Left renal pelvis (tissue), 4 donors: Measurements from ENCODE around the gene ADRA2B. TPM values are rescaled to one million over a fixed set of nuclear protein-coding genes. Genes with fewer than 3 reads are reported as not detected.
"Not testable (repeated sequence)": the region's sequence is repeated elsewhere in the genome, so short reads cannot be mapped to it uniquely, and the experiment has no call there.

Experiments used
- DNase-seq, 4 donors: peaks; one replicate each; pipeline ENCODE4 v3.0.0-alpha.2; 2013; ENCODE audit warnings: low read depth in 4 of 4, low spot score in 3 of 4
- polyA plus RNA-seq, 4 donors: library from polyadenylated mRNA; unstranded; fragments of 120-200 nt; gene quantifications; one replicate each; pipeline ENCODE4 v1.2.1, GENCODE V29; 2013; ENCODE audit not compliant: insufficient read length in 4 of 4

The ADRA2B gene
- polyA plus RNA-seq, 4 donors: 2.2 to 5.1 (median 3.4) TPM

DNA sequence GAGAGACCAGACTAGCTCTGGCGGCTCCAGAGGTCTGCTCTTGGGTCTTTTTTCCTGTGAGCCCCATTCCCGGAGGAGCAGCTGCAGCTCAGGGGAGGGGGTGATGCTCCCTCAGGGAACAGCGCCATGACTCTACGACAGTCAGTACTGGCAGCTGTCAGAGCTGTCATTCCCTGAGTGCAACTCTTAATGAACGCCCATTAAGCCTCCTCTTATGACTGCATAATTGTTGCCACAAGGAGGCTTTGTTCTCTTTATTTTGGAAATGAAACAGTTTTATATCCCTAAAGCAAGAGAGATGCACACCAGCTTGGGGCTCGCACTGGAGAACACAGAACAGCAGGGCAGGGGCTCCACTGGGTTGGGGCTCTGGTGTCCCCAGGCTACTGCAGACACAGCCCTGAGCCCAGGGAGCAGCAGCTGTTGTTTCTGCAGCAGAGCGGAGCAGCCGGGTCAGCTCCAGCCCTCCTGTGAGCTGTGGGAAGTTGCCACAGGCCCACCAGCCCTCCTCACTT lies 44.3 kb downstream of the ADRA2B start:
- DNase-seq: not testable (repeated sequence)

DNA sequence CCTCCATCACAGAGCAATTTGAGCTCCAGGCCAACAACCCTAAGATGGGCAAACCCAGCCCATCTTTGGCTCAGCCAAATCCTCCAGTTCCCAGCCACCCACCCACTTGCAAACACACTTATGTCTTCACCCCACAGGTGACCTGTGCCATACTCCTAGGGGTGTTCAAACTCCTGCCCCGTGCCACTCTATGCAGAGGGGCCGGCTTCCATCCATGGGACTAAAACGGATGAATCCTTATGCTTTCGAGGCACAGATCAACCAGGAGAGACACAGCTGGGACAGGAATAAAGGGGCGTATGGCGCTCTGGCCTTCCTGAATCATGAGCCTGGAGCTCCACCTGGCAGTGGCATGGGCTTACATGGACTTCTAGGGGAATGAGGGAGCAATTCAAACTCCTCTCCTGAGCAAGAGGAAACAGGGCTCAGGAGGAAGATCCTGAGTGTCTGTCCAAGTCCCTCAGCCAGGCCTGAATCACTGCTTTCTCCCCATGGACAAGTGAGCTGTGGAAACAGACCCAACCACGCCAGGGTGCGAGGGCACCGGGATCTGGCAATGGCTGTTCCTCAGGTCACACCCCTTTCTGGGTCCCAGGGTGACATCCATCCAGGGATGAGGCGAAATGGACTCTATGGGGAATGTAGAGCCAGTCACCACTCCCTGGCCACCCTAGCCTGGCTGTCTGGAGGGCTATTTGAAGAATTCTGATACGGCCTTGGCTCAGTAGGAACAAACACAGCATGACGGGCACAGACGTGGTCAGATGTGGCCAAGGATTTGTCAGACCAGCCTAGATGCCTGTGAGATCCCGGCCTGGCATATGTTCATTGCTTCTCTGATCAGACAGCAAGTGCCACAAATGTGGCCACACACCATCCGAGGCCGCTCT lies 45.0 kb downstream of the ADRA2B start:
- not testable (repeated sequence) for DNase-seq

- not testable (repeated sequence) for DNase-seq
Measured at GRCh38 chr2:96070351-96070750, 46.0 kb downstream of the ADRA2B start.

DNA sequence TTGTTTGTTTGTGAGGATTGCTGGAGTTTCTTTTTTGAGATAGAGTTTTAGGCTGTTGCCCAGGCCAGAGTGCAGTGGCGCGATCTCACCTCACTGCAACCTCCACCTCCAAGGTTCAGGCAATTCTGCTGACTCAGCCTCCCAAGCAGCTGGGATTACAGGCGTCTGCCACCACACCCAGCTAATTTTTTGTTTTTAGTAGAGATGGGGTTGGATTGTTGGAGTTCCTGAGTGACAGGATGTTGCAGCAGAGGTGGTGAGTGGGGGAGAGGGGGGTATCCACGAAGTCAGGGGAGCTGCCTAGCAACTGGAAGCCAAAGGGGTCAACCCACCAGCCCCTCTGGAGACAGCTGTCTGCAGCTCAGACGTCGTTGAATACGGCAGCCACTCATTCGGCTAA lies 46.5 kb downstream of the ADRA2B start:
- DNase-seq: not testable (repeated sequence)

DNA sequence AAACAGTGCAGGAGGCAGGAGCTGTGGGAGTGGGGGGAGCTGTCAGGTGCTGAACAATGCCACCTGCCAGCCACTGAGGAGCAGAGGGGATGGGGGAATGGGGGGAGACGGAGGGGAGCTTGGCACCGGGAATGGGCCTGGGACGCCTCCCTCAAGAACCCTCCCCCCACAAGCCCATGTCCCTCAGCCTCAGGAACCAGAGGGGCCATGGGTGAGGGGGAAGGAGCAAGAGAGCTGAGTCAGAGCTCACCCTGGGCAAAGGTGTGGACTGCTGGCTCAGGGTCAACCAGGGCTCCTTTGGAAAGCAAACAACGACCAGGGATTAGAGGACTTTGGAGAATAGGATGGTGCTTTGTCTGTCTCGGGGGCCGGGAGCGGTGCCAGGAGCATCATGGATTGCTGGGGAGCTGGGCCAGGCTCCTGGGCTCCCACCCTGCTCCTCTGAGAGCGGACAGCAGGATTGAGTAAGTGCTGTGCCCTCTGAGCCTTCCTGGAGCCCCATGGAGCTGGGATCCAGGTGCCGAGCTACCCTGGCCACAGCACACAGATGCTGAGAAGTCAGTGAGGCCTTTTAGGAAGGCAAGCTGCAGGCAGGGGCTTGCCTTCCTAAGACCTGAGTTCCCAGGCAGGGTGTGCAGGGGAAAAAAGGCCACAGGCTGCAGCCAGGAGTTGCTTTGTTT lies 48.3 kb downstream of the ADRA2B start:
- DNase-seq: not testable (repeated sequence)

- DNase-seq: not testable (repeated sequence)
Measured at GRCh38 chr2:96067098-96067660, 49.2 kb downstream of the ADRA2B start.

- DNase-seq: not testable (repeated sequence)
Measured at GRCh38 chr2:96066511-96066910, 49.9 kb downstream of the ADRA2B start.

- not testable (repeated sequence) for DNase-seq
Measured at GRCh38 chr2:96065954-96066353, 50.4 kb downstream of the ADRA2B start.

DNA sequence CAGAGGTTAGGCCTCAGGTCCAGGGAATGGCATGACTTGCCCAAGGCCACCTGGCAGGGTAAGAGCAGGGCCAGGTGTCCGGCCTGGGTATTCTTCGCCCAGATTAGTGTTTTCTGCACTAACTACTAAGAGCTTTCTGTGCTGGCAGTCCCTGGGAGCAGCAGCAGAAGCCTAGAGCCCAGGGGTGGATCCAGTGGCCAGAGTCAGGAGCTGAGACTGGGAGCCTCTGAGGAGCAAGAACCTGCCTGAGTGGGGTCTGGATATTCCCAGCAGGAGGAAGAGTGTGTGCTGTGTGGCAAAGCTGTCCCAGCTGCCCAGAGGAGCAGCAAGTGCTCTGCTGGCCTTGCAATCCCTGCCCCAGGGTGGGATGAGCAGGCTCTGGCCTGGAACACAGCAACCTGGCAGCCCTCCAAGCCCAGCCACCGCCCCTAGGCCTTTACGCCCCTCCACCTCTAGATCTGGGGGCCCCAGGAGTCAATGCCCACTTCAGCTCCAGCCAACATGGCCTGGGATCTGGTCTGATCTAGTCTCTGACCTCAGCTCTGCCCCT lies 50.9 kb downstream of the ADRA2B start:
- DNase-seq: no peak

GRCh38 chr2:96064760-96065159 lies 51.6 kb downstream of the ADRA2B start:
- not testable (repeated sequence) for DNase-seq

DNA sequence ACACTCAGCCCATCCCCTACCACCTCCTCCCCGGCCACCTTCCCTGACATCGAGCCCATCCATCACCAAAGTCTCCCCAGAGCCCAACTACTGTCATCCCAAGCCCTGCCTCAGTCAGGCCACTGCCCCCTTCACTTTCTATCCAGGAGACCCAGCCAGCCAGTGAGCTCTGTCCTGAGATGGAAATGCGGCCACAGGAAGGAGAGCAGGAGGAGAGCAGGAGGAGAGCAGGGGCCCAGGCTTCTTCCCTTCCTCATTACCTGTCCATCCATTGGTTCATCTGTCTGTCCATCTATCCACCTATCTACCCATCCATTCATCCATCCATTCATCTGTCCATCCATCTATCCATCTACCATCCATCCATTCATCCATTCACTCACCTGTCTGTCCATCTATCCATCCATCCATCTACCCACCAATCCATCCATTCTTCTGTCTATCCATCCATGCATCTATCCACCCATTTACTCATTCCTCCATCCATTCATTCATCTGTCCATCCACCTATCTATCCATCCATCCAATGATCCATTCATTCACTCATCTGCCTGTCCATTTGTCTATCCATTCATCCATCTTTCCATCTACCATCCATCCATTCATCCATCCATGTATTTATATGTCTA lies 52.2 kb downstream of the ADRA2B start:
- DNase-seq: not testable (repeated sequence)

DNA sequence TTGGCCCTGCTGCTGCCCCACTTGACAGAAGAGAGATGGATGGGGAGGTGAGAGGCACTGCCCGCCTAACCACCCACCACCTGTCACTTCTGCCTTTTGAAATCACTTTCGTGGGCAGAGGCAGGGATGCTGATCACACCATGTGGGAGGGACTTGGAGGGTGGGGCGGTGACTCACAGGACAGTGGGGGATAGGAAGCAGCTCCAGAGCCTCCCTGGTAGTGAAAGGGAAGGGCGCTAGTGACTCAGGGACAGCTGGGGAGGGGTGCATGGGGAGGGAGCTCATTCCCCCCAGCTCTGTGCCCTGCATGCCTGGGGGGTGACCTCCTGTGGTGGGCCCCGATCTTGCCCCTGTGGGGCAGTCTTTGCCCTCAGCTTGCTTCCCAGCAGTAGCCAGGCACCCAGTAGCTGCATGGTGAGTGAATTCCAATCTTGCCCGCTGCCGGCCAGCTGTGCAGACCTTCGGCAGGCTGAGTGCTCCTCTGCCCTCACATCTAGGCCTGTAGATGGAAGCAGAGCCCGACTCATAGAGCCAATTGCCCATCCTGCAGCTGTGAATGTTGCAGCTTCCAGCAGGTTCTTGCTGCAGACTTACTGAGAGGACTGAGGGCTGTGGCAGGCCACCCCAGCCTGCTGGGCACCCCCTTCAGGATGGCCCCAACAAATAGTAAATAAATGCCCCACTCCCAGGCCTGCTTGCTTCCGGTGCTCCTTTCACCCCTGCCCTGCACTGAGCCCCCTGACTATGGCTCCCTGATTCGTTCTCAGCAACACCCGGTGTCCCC lies 53.1 kb downstream of the ADRA2B start:
- DNase-seq: not testable (repeated sequence)

Other genes starting within 250 kb of the ADRA2B start
- 10 to 100 TPM; 13.1 to 23.6 (median 17.9) TPM for gene ANKRD36C, start 124.7 kb downstream of the ADRA2B start, polyA plus RNA-seq
- 1 to 10 TPM; 2.6 to 7.3 (median 3.2) TPM for gene GPAT2, start 81.7 kb downstream of the ADRA2B start, polyA plus RNA-seq
- under 1 TPM in 3 of 4 donors, not detected in 1; 0.10 to 0.15 (median 0.14) TPM for gene ASTL, start 21.9 kb upstream of the ADRA2B start, polyA plus RNA-seq
- gene DUSP2, start 28.9 kb upstream of the ADRA2B start, polyA plus RNA-seq: 1 to 10 TPM; 2.7 to 9.6 (median 6.0) TPM
- 100 to 1,000 TPM in 3 of 4 donors, 10 to 100 TPM in 1; 71.5 to 147 (median 140) TPM for gene STARD7, start 92.3 kb upstream of the ADRA2B start, polyA plus RNA-seq
- gene TMEM127, start 149.4 kb upstream of the ADRA2B start, polyA plus RNA-seq: 10 to 100 TPM; 34.2 to 45.8 (median 43.7) TPM
- gene CIAO1, start 149.7 kb upstream of the ADRA2B start, polyA plus RNA-seq: 10 to 100 TPM; 51.9 to 83.5 (median 61.1) TPM
- gene SNRNP200, start 189.0 kb upstream of the ADRA2B start, polyA plus RNA-seq: 100 to 1,000 TPM; 130 to 193 (median 174) TPM
- gene ITPRIPL1, start 208.7 kb upstream of the ADRA2B start, polyA plus RNA-seq: 1 to 10 TPM; 3.8 to 5.1 (median 4.8) TPM
- 10 to 100 TPM; 14.0 to 19.8 (median 18.8) TPM for gene NCAPH, start 219.2 kb upstream of the ADRA2B start, polyA plus RNA-seq